HL-60/S4 treated with retinoic acid at 250 ng/mL for 4 days and 3 days (cell line): ENCODE measurements around the gene DHX58.

Experiments used
- in situ Hi-C: fragments of 300-500 bp; cut with MboI; formaldehyde crosslinking; loops from 2 replicates; pipeline ENCODE4 v1.7.0; 2022; ENCODE audit warnings: low sequenced_read_pairs

The DHX58 gene

DNA sequence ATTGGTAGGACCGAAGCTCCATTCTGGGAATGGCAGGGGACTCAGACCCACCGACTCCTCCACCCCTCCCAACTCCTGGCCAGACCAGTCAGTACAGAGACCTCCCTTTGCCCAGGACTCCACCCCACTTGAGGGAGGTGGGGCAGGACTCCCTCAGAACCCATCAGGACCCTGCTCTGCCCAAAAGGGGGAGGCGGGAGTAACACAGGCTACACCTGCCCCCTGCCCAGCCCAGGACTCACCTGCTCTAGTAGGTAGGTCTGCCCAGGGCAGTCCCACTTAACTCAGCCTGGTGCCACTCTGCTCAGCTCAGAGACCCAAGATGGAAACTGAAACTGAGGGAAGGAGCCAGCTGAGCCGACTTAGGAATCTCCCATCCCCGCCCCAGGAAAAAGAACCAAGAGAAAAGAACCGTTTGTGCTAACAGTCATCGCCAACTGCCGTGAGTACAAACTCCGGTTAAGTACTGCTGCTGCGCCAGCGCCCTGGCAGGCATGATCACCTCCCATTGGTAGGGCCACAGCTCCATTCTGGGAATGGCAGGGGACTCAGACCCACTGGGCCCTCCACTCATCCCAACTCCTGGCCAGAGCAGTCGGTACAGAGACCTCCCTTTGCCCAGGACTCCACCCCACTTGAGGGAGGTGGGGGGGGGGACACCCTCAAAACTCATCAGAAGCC, 503 bp downstream of the DHX58 start:
- in situ Hi-C loops: loop anchor here (10.0 to 25.0 kb wide), 2 partner anchors 147 to 375 kb away; partner anchors contain the start of genes CNP and HAP1

- in situ Hi-C loops: loop anchor here (10.0 to 25.0 kb wide), 2 partner anchors 146 to 374 kb away; partner anchors contain the start of genes CNP and HAP1
Observed at GRCh38 chr17:42111265-42111636, 1.3 kb downstream of the DHX58 start.

- in situ Hi-C loops: loop anchor here (10.0 to 25.0 kb wide), 2 partner anchors 146 to 373 kb away; partner anchors contain the start of genes CNP and HAP1
Observed at GRCh38 chr17:42110301-42111264, 1.9 kb downstream of the DHX58 start.

GRCh38 chr17:42109086-42109485, 3.4 kb downstream of the DHX58 start:
- in situ Hi-C loops: loop anchor here (25.0 kb wide), 1 partner anchor 372 kb away; the partner anchor contains the start of gene HAP1

DNA sequence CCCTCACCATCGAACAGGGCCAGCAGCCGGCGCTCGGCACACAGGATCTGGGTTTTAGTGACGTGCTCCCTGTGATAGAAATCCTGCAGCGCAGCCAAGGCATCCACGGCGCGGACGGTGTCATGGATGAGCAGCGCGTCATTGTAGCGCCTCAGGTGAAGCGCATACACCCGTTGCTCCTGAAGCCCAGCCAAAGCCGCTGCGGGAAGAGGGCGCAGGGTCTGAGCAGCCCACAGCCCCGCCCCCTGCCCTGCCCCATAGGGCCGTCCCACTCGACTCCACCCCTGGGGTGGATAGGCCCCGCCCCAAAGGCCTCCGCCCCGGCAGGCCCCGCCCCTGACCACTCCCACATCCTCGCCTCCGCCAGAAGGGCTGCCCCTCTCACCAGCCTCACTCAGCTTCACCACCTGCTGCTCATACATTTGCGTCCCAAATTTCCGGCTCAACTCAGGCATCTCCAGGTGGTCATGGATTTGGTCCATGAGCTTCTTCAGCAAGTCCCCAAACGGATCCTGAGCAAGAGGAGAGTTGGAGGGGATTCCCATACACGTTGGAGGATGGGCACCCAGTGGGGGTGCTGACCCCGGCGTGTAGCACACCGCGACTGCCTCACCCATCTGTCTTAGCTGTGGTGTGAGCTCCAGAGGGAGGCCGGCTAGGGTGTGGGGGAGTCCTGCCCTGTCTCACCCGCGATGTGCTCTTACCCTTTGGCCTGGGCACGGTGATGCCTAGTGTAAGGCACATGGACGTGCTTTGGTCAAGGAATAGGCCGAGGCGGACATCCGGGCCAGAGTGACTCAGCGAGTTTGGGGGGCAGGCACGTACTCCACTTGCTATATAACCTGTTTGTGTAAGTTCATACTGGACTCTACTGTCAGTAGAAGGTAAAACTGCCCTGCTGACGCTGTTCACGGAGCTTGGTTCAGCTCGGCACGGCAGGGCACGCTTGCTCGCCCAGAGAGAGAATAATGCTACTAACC, 4.6 kb downstream of the DHX58 start:
- in situ Hi-C loops: loop anchor here (25.0 kb wide), 1 partner anchor 371 kb away; the partner anchor contains the start of gene HAP1

DNA sequence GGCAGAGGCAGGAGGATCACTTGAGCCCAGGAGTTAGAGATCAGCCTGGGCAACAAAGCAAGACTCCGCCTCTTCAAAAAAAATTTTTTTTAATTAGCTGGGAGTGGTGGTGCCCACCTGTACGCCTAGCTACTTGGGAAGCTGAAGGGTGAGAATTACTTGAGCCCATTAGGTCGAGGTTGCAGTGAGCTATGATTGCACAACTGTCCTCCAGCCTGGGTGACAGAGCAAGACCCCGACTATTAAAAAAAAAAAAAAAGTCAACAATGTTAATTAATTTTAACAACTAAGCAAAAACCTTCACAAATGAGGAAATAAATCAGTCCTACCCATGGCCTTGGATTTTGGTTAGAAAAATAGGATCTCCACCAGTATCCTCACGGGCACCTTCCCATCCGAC, 5.4 kb downstream of the DHX58 start:
- in situ Hi-C loops: loop anchor here (25.0 kb wide), 1 partner anchor 370 kb away; the partner anchor contains the start of gene HAP1

DNA sequence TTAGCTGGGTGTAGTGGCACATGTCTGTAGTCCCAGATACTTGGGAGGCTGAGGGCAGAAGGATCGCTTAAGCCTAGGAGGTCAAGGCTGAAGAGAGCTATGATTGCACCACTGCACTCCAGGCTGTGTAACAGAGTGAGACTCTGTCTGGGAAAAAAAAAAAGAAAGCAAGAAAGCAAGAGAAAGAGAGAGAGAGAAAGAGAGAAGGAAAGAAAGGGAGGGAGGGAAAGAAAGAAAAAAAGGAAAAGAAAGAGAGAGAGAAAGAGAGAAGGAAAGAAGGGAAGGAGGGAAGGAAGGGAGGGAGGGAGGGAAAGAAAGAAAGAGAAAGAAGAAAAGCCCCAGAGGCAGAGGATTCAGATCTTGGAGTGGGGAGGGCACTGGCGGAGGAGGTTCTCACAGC, 6.5 kb downstream of the DHX58 start:
- in situ Hi-C loops: loop anchor here (25.0 kb wide), 1 partner anchor 369 kb away; the partner anchor contains the start of gene HAP1

DNA sequence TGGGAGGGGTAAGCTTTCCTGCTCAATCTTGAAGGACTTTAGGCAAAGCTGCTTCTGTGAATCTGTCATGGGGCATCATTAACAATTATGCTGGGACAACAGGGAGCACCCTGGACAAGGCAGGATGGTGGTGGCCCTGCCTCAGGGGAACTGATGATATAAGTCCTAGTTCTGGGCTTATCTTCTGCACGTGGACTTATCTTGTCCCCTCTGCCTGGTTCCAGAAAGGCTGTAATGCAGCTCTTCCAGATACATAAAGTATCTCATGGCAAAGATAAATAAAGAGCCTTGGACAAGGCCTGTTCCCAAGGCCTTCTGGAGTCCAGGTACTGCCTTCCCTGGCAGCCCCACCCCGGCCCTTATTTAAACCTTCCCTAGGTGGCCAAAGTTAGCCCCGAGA, 8.2 kb downstream of the DHX58 start:
- in situ Hi-C loops: loop anchor here (25.0 kb wide), 1 partner anchor 367 kb away; the partner anchor contains the start of gene HAP1

- in situ Hi-C loops: loop anchor here (25.0 kb wide), 1 partner anchor 366 kb away; the partner anchor contains the start of gene HAP1
Observed at GRCh38 chr17:42103221-42103954, 9.1 kb downstream of the DHX58 start.

GRCh38 chr17:42101513-42102292, 10.8 kb downstream of the DHX58 start:
- in situ Hi-C loops: loop anchor here (25.0 kb wide), 1 partner anchor 364 kb away; the partner anchor contains the start of gene HAP1

GRCh38 chr17:42098730-42099399, 13.6 kb downstream of the DHX58 start:
- in situ Hi-C loops: no loop called here

DNA sequence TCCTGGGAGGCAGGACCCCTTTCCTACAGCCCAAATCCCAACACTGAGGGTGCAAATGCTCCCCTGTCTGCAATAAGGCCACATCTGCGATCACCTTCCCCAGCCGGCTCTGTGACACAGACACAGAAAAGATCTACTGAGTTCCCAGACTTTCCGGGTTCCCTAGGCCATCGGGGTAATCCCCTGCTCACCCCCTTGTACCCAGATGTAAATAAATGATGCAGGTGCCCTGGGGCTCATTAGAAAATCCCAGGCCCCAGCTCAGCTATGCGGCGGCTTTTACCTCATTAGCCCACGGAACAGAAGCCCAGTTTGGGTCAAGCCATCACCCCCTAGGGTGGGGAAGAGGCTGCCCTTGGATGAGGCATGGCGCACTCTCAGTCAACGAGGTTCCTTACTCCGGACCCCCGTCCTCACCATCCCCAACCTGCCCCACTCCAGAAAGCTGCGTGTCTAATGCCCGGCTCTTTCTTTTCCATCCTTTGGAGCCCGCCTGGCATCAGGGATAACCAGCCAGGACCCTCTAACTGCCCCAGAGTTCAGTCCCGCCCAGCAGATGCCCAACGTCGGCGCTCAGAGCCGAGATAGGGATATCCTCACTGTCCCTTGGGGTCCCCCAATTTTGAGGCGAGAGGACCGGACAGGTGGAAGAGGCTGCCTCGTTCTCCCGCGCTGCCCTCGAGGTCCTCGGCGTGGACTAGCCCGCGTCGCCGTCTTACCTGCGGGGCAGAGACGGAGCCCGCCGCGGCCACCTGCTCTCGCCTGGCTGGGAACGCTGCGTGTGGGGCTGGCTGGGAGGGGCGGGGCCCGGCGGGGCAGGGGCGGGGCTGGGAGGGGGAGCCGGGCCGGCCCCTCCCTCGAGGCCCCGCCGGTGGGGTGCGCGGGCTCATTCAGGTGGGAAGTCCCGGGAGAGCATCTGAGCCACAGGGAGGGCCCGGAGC, 14.6 kb downstream of the DHX58 start, which contains the start of gene ZNF385C:
Gene ZNF385C (minus strand): TSS at position 783 of the 941 bp plus-strand sequence. CDS start 35,417 bp downstream, outside the sequence.
- in situ Hi-C loops: no loop called here

GRCh38 chr17:42096360-42097111, 16.0 kb downstream of the DHX58 start:
- in situ Hi-C loops: no loop called here

- in situ Hi-C loops: no loop called here
Observed at GRCh38 chr17:42094375-42095069, 18.0 kb downstream of the DHX58 start.

GRCh38 chr17:42092939-42093338, 19.6 kb downstream of the DHX58 start:
- in situ Hi-C loops: no loop called here
